Endothelial cell of umbilical vein (primary cell): Measurements from ENCODE around the gene TULP1. TPM values are rescaled to one million over a fixed set of nuclear protein-coding genes. Genes with fewer than 3 reads are reported as not detected.

ENCODE experiments used
- BruUV-seq: library from RNA; stranded (reverse); fragments of 400-500 nt; replicated peaks from 2 replicates; lab custom pipeline; 2021; lab: Mats Ljungman, UMichigan
- CTCF ChIA-PET: fragments of 300-600, 350-600 bp; sonication (Branson Sonifier 250); formaldehyde crosslinking; loops from one replicate; lab custom pipeline; 2021; ENCODE audit warnings: antibody characterized with exemption, inconsistent platforms; lab: Charles Lee
- POLR2A ChIA-PET: fragments of 300-600, 350-600 bp; sonication (Branson Sonifier 250); formaldehyde crosslinking; loops from one replicate; lab custom pipeline; 2021; ENCODE audit warnings: antibody characterized with exemption, inconsistent platforms; lab: Charles Lee
- DNase-seq: peaks from one replicate; pipeline ENCODE4 v3.0.0-alpha.2; 2011; ENCODE audit warnings: low read depth, low spot score
- FAIRE-seq: peaks from 2 replicates; lab custom pipeline; 2011; peaks lifted over from hg19 to GRCh38; lab: Jason Lieb, UNC
- H2AFZ ChIP-seq: 2 replicates; pipeline ENCODE4 v1.6.0; 2012; ENCODE audit warnings: low read depth, low read length, control low read depth, inconsistent platforms
- H3K27ac ChIP-seq: 2 replicates; pipeline ENCODE4 v1.5.1; 2011; ENCODE audit warnings: low read depth, mild to moderate bottlenecking, control low read depth, low read length, moderate library complexity; ENCODE audit not compliant: insufficient read depth
- H3K27me3 ChIP-seq, 2 experiments: 2 replicates each; pipeline versions ENCODE4 v1.6.0 to v1.6.1; 2011; ENCODE audit warnings: low read length in 2 of 2, mixed read lengths in 1 of 2; ENCODE audit not compliant: control insufficient read depth in 2 of 2, insufficient read depth in 2 of 2
- H3K36me3 ChIP-seq, 2 experiments: 2 replicates in 1 of 2; 3 replicates in 1 of 2; pipeline ENCODE4 v1.5.1; 2011; ENCODE audit warnings: low read length in 2 of 2, mild to moderate bottlenecking in 1 of 2, moderate library complexity in 1 of 2; ENCODE audit not compliant: control insufficient read depth in 2 of 2, insufficient read depth in 2 of 2; ENCODE audit errors: extremely low read depth in 1 of 2
- H3K4me1 ChIP-seq: 3 replicates; pipeline ENCODE4 v1.5.1; 2011; ENCODE audit warnings: mild to moderate bottlenecking, low read length; ENCODE audit not compliant: control insufficient read depth, insufficient read depth; ENCODE audit errors: extremely low read depth
- H3K4me2 ChIP-seq: 2 replicates; pipeline ENCODE4 v1.6.1; 2011; ENCODE audit warnings: low read length, control low read depth, mixed read lengths; ENCODE audit not compliant: insufficient read depth
- H3K4me3 ChIP-seq, 3 experiments: fragments of 200-600 bp in 1 of 3; sonication (generic), shearing (Covaris generic) in 1 of 3; replicated peaks in 1 of 3; 2 replicates each; pipeline ENCODE4 v1.5.1; 2011 to 2016; ENCODE audit warnings: control low read depth in 3 of 3, low read length in 3 of 3, mild to moderate bottlenecking in 2 of 3, inconsistent platforms in 1 of 3, low read depth in 1 of 3, moderate library complexity in 1 of 3; ENCODE audit not compliant: insufficient read depth in 1 of 3
- H3K79me2 ChIP-seq: 2 replicates; pipeline ENCODE4 v1.6.0; 2012; ENCODE audit warnings: low read length, inconsistent platforms; ENCODE audit not compliant: control insufficient read depth, insufficient read depth
- H3K9ac ChIP-seq: replicated peaks from 2 replicates; pipeline ENCODE3; 2011; ENCODE audit warnings: low read length, control low read depth; ENCODE audit not compliant: insufficient read depth; ENCODE audit errors: extremely low read depth
- H3K9me1 ChIP-seq: replicated peaks from 3 replicates; pipeline ENCODE4 v1.6.0; 2011; ENCODE audit warnings: mild to moderate bottlenecking, low read length; ENCODE audit not compliant: control insufficient read depth, insufficient read depth; ENCODE audit errors: extremely low read depth
- H3K9me3 ChIP-seq: replicated peaks from 2 replicates; pipeline ENCODE4 v1.5.1; 2012; ENCODE audit warnings: low read length, inconsistent platforms; ENCODE audit not compliant: control insufficient read depth, insufficient read depth
- H4K20me1 ChIP-seq: replicated peaks from 2 replicates; pipeline ENCODE3; 2011; ENCODE audit warnings: mild to moderate bottlenecking, low read length; ENCODE audit not compliant: control insufficient read depth, insufficient read depth; ENCODE audit errors: extremely low read depth
- EZH2 ChIP-seq: IDR thresholded peaks from 2 replicates; pipeline ENCODE4 v1.6.1; 2012; ENCODE audit warnings: borderline replicate concordance, low read depth, mild to moderate bottlenecking, moderate library complexity, low read length, inconsistent platforms; ENCODE audit not compliant: severe bottlenecking
- FOS ChIP-seq: IDR thresholded peaks from 2 replicates; pipeline ENCODE4 v1.6.1; 2011; ENCODE audit warnings: mild to moderate bottlenecking, low read length, moderate library complexity, borderline replicate concordance; ENCODE audit not compliant: insufficient read depth
- GATA2 ChIP-seq: IDR thresholded peaks from 2 replicates; pipeline ENCODE4 v1.7.0; 2011; ENCODE audit warnings: low read depth, mild to moderate bottlenecking, moderate library complexity, mixed read lengths, low read length; ENCODE audit not compliant: insufficient read length, insufficient read depth
- JUN ChIP-seq: IDR thresholded peaks from 2 replicates; pipeline ENCODE4 v1.6.1; 2011; ENCODE audit warnings: borderline replicate concordance, low read depth; ENCODE audit not compliant: insufficient read length, insufficient read depth
- MAX ChIP-seq: IDR thresholded peaks from 2 replicates; pipeline ENCODE4 v1.6.1; 2011; ENCODE audit not compliant: insufficient read depth, insufficient read length
- MYC ChIP-seq: IDR thresholded peaks from one replicate; pipeline ENCODE4 v1.6.1; 2011; ENCODE audit warnings: mild to moderate bottlenecking, low read depth, low read length
- POLR2A ChIP-seq: IDR thresholded peaks from 2 replicates; pipeline ENCODE4 v1.6.1; 2012; ENCODE audit warnings: low read depth, mild to moderate bottlenecking, control low read depth, low read length
- POLR2AphosphoS5 ChIP-seq: IDR thresholded peaks from 2 replicates; pipeline ENCODE4 v1.6.1; 2012; ENCODE audit warnings: low read depth, mild to moderate bottlenecking, control low read depth, low read length, moderate library complexity; ENCODE audit not compliant: insufficient read depth
- dilution Hi-C: fragments of 300-500 bp; cut with MboI; formaldehyde crosslinking; loops from one replicate; pipeline ENCODE4 v1.15.0; 2019; ENCODE audit warnings: low sequenced_read_pairs; ENCODE audit not compliant: extremely low pct_ligation_motif_present
- intact Hi-C: fragments of 100-400 bp; cut with micrococcal nuclease; formaldehyde crosslinking; loops from one replicate; pipeline ENCODE4 v1.10.0; 2022
- polyA plus RNA-seq, 4 experiments: library from polyadenylated mRNA; depleted of rRNA in 3 of 4; stranded (reverse) in 3 of 4; unstranded in 1 of 4; fragments of >200 nt; gene quantifications; 2 replicates each; pipeline versions ENCODE4 v1.2.1 to v1.2.3, GENCODE V29; 2011 to 2012; ENCODE audit warnings: missing spikeins in 1 of 4
- total RNA-seq: library from RNA; stranded (reverse); gene quantifications from 2 replicates; pipeline ENCODE4 v1.2.3, GENCODE V29; 2021
- TF ChIP-seq, protein P1 (sequence below), 2 donors: IDR thresholded peaks; 1 replicate in 1 of 2; 2 replicates in 1 of 2; pipeline ENCODE4 v1.5.1; 2011; ENCODE audit warnings: low read length in 2 of 2, mild to moderate bottlenecking in 2 of 2, moderate library complexity in 2 of 2, control low read depth in 1 of 2, inconsistent platforms in 1 of 2, low read depth in 1 of 2; ENCODE audit not compliant: insufficient read depth in 1 of 2; ENCODE audit errors: extremely low read depth in 1 of 2

Gene TULP1
- total and polyA plus RNA-seq, 2 donors (not counting 3 experiments of a cell fraction or from before 2014, with no cell fraction given) = not detected

DNA sequence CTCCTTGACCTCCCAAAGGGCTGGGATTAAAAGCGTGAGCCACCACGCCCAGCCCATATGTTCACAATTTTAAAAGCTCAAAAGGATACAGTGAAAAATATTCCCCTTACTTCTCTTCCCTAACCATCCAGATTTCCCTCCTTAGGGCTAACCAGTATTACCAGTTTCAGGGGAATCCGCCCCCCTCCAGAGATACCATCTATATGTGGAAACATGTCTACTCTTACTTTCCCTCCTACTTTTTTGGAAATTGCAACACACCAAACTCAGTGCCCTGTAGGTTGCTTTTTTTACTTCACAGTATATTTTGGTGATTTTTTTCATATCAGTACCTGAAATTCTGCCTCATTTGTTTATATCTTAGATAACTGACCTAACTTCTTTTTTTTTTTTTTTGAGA is 51.4 kb downstream of the TULP1 start:
- Histone ChIP-seq H3K9me3 (no peaks in the 10 kb centered on the region), H3K79me2 (no peaks in the 10 kb centered on the region), H3K9ac (no peak overlapping the region), H3K4me3 (no peak overlapping the region), H3K4me1 (no peaks in the 10 kb centered on the region), H2AFZ (no peak overlapping the region), H3K27ac (no peak overlapping the region), H3K4me2 (no peak overlapping the region), H3K27me3 (no peaks in the 10 kb centered on the region), H3K36me3 (peaks cover 3 to 7% of the 10 kb centered on the region in 2 experiments), H4K20me1 (no peaks in the 10 kb centered on the region), H3K9me1 (no peaks in the 10 kb centered on the region)
- POLR2A ChIA-PET = no interaction called here
- dilution Hi-C loops (no loop called here), intact Hi-C loops (no loop called here)
- no peak for DNase-seq
- TF ChIP-seq POLR2A (no peak), FOS (no peak), JUN (no peak), MAX (no peak), EZH2 (no peak), MYC (no peak), GATA2 (no peak), POLR2AphosphoS5 (no peak)
- TF ChIP-seq, protein P1, sequence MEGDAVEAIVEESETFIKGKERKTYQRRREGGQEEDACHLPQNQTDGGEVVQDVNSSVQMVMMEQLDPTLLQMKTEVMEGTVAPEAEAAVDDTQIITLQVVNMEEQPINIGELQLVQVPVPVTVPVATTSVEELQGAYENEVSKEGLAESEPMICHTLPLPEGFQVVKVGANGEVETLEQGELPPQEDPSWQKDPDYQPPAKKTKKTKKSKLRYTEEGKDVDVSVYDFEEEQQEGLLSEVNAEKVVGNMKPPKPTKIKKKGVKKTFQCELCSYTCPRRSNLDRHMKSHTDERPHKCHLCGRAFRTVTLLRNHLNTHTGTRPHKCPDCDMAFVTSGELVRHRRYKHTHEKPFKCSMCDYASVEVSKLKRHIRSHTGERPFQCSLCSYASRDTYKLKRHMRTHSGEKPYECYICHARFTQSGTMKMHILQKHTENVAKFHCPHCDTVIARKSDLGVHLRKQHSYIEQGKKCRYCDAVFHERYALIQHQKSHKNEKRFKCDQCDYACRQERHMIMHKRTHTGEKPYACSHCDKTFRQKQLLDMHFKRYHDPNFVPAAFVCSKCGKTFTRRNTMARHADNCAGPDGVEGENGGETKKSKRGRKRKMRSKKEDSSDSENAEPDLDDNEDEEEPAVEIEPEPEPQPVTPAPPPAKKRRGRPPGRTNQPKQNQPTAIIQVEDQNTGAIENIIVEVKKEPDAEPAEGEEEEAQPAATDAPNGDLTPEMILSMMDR (IDR thresholded peaks at IDR 0.05; ENCODE audit: extremely low read depth in 1 of 2, insufficient read depth in 1 of 2, low read depth in 1 of 2, low read length in 2 of 2) = no peak
- no peak for FAIRE-seq
- CTCF ChIA-PET = interaction anchor here (1.1 kb wide), 1 partner anchor 12 kb away, joined by 4 read pairs; no protein-coding TSS in a partner anchor
- BruUV-seq = no TSS peak
